HG03039 (cell line): ENCODE results near the gene KPNA4.
"Not testable (repeated sequence)": the region's sequence is repeated elsewhere in the genome, so short reads cannot be mapped to it uniquely, and the experiment has no call there.

Experiments
- ATAC-seq: cut with Tn5 transposase; IDR thresholded peaks from one replicate; pipeline ENCODE4 v1.9.1; 2021; ENCODE audit warnings: mild to moderate bottlenecking, moderate library complexity; ENCODE audit not compliant: unreplicated experiment

KPNA4 gene, protein sequence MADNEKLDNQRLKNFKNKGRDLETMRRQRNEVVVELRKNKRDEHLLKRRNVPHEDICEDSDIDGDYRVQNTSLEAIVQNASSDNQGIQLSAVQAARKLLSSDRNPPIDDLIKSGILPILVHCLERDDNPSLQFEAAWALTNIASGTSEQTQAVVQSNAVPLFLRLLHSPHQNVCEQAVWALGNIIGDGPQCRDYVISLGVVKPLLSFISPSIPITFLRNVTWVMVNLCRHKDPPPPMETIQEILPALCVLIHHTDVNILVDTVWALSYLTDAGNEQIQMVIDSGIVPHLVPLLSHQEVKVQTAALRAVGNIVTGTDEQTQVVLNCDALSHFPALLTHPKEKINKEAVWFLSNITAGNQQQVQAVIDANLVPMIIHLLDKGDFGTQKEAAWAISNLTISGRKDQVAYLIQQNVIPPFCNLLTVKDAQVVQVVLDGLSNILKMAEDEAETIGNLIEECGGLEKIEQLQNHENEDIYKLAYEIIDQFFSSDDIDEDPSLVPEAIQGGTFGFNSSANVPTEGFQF

DNA sequence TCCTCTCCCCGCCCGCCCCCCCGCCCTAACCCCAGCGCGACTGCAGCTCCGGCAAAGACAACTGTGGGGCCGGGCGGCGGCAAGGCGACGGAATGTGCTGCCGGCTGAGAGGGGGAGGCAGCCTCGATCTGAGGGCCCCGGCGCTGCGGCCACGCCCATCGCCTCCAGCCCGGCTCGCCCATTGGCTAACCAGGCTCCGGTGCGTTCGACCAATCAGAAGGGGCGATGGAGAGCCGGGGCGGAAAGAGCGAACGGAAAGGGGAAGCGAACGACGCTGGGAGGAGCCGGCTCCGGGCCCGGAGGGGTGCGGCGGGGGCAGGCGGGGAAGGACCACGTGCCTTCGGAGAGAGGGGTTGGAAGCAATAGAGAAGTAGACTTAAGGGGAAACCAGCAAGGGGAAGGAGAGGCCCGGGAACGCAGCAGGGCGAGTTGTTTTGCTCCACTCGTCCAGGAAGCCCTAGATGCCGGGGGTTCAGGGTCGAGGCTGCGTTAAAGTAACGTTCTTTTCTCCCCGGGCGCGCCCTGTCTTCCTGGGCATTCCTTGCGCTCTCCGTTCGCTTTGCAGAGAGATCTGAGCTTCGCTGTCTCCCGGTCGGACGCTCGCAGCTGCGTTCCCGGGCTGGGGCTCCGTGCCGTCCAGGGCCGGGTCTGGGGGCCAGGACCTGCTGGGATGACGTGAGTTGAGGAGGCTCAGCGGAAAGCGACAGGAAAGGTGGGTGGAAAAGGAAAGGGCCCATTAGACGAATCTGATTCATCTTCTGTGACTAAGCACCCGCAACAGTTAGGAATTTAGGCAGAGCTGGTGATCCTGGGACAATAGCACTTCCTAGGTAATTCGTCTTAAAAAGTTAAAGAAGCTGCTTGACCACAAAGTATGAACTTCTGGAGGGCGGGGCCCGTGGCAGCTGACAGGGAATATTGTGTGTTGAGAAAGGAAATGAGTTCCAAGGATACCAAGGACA, at the start of gene KPNA4:
KPNA4 (minus strand) TSS at position 130 of the 962 bp plus-strand sequence. CDS start 289 bp downstream, outside the sequence.
- peak; percentile 93 for ATAC-seq

GRCh38 chr3:160613661-160614060, 48.3 kb upstream of the KPNA4 start:
- no peak for ATAC-seq

GRCh38 chr3:160612386-160613075, 47.2 kb upstream of the KPNA4 start:
- no peak for ATAC-seq

GRCh38 chr3:160611141-160611540, 45.8 kb upstream of the KPNA4 start:
- no peak for ATAC-seq

- no peak for ATAC-seq
These were observed 43.5 kb upstream of the KPNA4 start for GRCh38 chr3:160608870-160609269.

GRCh38 chr3:160607826-160608225, 42.5 kb upstream of the KPNA4 start:
- no peak for ATAC-seq

DNA sequence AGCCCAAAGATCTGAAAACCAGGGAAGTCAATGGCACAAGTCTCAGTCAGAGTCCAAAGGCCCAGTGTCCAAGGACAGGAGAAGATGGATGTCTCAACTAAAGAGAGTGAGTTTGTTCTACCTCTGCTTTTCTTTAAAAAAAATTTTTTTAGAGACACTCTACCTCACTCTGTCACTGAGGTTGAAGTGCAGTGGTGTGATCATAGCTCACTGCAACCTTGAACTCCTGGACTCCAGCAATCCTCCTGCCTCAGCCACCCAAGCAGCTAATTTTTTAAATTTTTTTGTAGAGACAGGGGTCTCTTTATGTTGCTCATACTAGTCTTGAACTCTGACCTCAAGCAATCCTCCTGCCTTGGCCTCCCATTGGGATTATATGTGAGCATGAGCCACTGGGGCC, 39.9 kb upstream of the KPNA4 start:
- ATAC-seq = no peak

- ATAC-seq = not testable (repeated sequence)
These were observed 38.5 kb upstream of the KPNA4 start for GRCh38 chr3:160603845-160604244.

DNA sequence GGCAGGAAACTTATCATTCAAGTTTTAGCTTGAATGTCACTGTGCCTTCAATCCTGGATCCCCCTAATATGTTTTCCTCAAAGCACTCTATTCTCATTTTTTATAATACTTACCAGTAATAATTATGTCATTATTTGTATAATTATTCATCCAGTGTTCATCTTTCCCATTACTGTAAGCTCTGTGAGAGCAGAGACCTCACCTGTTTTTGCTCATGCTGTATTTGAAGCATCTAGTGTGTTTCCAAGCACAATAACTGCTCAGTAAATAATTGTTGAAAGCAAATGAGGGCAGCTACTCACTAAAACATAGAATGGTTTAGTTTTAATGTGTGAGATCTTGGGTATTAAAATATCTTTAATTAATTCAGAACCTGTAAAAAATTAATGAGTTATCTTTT, 36.9 kb upstream of the KPNA4 start:
- ATAC-seq = no peak

GRCh38 chr3:160601288-160601687, 35.9 kb upstream of the KPNA4 start:
- ATAC-seq = no peak

DNA sequence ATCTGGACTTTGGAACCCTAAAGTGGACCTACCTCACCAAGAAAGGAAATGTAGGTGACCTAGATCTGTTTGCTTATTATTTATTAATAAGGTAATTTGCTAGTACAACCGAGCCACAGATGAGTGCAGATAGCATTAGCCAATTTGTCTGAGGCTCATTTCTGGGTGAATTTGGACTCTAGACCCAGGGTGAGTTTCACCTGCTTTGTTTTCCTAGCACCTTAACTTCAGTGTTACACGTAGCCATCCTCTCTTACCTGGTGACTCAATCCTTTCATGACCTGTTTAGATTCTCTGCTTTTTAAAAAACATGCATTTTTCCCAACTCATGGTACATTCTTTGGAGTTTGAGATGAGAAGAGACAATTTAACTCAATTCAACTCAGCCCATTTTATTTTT, 33.5 kb upstream of the KPNA4 start:
- no peak for ATAC-seq

DNA sequence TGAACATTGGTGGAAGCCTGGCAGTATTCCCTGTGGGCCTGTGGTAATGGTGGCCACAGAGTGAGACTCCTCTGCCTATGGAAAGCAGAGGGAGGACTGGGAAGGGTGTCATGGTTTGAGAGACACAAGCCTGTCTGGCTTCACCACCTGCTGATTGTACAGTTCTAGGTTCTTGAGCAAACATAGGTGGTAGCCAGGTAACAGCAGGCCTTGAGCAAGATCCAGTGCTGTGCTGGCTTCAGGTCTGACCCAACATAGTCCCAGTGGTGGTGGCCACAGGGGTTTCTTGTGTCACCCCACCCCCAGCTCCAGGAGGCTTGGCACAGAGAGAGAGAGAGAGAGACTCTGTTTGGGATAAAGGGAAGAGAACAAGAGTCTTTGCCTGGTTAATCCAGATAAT, 22.7 kb upstream of the KPNA4 start:
- no peak for ATAC-seq

GRCh38 chr3:160587105-160587504, 21.7 kb upstream of the KPNA4 start:
- no peak for ATAC-seq

GRCh38 chr3:160586679-160587078, 21.3 kb upstream of the KPNA4 start:
- no peak for ATAC-seq

DNA sequence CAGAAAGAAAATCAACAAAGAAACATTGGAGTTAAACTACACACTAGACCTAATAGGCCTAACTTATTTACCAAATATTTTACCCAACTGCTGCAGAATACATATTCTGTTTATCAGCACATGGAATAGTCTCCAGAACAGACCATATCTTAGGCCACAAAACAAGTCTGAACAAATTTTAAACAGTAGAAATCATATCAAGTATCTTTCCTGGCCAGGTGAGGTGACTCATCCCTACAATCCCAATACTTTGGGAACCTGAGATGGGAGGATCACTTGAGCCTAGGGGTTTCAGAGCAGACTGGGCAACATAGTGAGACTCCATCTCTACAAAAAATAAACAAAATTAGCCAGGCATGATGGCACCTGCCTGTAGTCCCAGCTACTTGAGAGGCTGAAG, 18.1 kb upstream of the KPNA4 start:
- ATAC-seq = no peak

DNA sequence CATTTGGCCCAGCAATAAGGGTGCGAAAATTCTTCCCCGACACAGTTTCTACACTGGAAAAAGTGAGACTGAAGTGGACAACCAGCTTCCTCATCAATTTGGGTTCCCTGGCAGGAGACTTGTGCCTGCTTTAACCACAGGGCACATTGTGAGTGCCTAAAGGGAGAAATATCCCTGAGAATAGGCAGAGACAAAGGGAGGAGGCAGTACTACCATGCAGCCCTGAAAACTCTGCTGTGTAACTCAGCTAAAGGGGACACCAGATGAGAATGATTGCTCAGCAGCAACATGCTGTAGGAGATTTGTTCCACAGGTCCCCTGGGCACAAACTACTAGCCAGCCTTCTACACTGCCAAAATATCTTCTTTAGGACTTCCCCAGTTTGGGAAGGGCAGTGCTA, 15.6 kb upstream of the KPNA4 start:
- no peak for ATAC-seq

GRCh38 chr3:160577556-160578195, 12.3 kb upstream of the KPNA4 start:
- no peak for ATAC-seq

GRCh38 chr3:160577093-160577492, 11.7 kb upstream of the KPNA4 start:
- ATAC-seq = no peak

GRCh38 chr3:160576621-160577020, 11.2 kb upstream of the KPNA4 start:
- no peak for ATAC-seq

- no peak for ATAC-seq
These were observed 10.2 kb upstream of the KPNA4 start for GRCh38 chr3:160575589-160575988.
